ENCODE data around the gene ZNF407.

The ZNF407 gene

GRCh38 chr18:75029481-75029880 lies 431.8 kb downstream of the ZNF407 start:
- DNase-seq: peak in 1 of 2 donors; percentile 8

GRCh38 chr18:75031717-75032317 lies 434.1 kb downstream of the ZNF407 start:
- no peak for DNase-seq

GRCh38 chr18:75033516-75033915 lies 435.8 kb downstream of the ZNF407 start:
- no peak for DNase-seq

- DNase-seq: no peak
Observed at GRCh38 chr18:75034937-75035336, 437.3 kb downstream of the ZNF407 start.

GRCh38 chr18:75035928-75036327 lies 438.3 kb downstream of the ZNF407 start:
- DNase-seq: no peak

- peak in 1 of 2 donors; percentile 17 for DNase-seq
Observed at GRCh38 chr18:75036917-75037688, 439.4 kb downstream of the ZNF407 start.

GRCh38 chr18:75037689-75037955 lies 440.0 kb downstream of the ZNF407 start:
- no peak for DNase-seq

- no peak for DNase-seq
Observed at GRCh38 chr18:75041586-75041985, 443.9 kb downstream of the ZNF407 start.

GRCh38 chr18:75043478-75043877 lies 445.8 kb downstream of the ZNF407 start:
- no peak for DNase-seq

GRCh38 chr18:75044296-75044695 lies 446.6 kb downstream of the ZNF407 start:
- DNase-seq: no peak

- DNase-seq: no peak
Observed at GRCh38 chr18:75044791-75045190, 447.1 kb downstream of the ZNF407 start.

- DNase-seq: no peak
Observed at GRCh38 chr18:75045272-75045671, 447.6 kb downstream of the ZNF407 start.

- no peak for DNase-seq
Observed at GRCh38 chr18:75047240-75047961, 449.7 kb downstream of the ZNF407 start.

- DNase-seq: no peak
Observed at GRCh38 chr18:75048776-75049454, 451.2 kb downstream of the ZNF407 start.

- DNase-seq: no peak
Observed at GRCh38 chr18:75049455-75049789, 451.8 kb downstream of the ZNF407 start.

- no peak for DNase-seq
Observed at GRCh38 chr18:75051757-75052156, 454.1 kb downstream of the ZNF407 start.

- no peak for DNase-seq
Observed at GRCh38 chr18:75052475-75052874, 454.8 kb downstream of the ZNF407 start.

- DNase-seq: no peak
Observed at GRCh38 chr18:75053028-75053629, 455.5 kb downstream of the ZNF407 start.

- DNase-seq: no peak
Observed at GRCh38 chr18:75054046-75054445, 456.4 kb downstream of the ZNF407 start.

- no peak for DNase-seq
Observed at GRCh38 chr18:75054611-75055010, 456.9 kb downstream of the ZNF407 start.

- DNase-seq: no peak
Observed at GRCh38 chr18:75057169-75057960, 459.7 kb downstream of the ZNF407 start.

GRCh38 chr18:75060185-75060584 lies 462.5 kb downstream of the ZNF407 start:
- DNase-seq: no peak

All from CD4-positive, alpha-beta T cell treated with Interferon alpha-2 for 1 hour (primary cell).